ENCODE data around the gene TCTA. TPM values are rescaled to one million over a fixed set of nuclear protein-coding genes. Genes with fewer than 3 reads are reported as not detected.
"Not testable (repeated sequence)": the region's sequence is repeated elsewhere in the genome, so short reads cannot be mapped to it uniquely, and the experiment has no call there.

TCTA gene
- polyA plus RNA-seq, 3 donors, result 22.4 to 35.5 (median 26.7) TPM

- TF ChIP-seq CTCF (IDR thresholded peaks at IDR 0.05), result no peak
- Histone ChIP-seq H3K4me2 (replicated peaks; ENCODE audit: extremely low read depth, low read length, poor library complexity, severe bottlenecking) (no peak overlapping the region), H3K27me3 (ENCODE audit: control insufficient read depth in 2 of 2, insufficient read depth in 2 of 2, low read length in 2 of 2) (no peaks in the 10 kb centered on the region), H3K4me3 (replicated peaks in 1 of 3; ENCODE audit: low read depth in 2 of 3, low read length in 3 of 3) (no peak overlapping the region), H3K27ac (ENCODE audit: low read depth in 1 of 2, low read length in 2 of 2) (peak overlapping the region in 1 of 2 donors; percentile 67), H3K9ac (ENCODE audit: insufficient read depth, low read length, poor library complexity, severe bottlenecking) (no peak overlapping the region), H3K9me3 (replicated peaks in 1 of 2; ENCODE audit: control insufficient read depth in 1 of 2, insufficient read depth in 1 of 2, low read length in 2 of 2) (no peaks in the 10 kb centered on the region), H3K36me3 (replicated peaks in 1 of 2; ENCODE audit: control insufficient read depth in 1 of 2, insufficient read depth in 2 of 2, low read length in 2 of 2) (peaks cover 6 to 36% of the 10 kb centered on the region in 2 donors), H3K4me1 (ENCODE audit: control insufficient read depth in 1 of 2, insufficient read depth in 2 of 2, low read length in 2 of 2) (peaks cover 40 to 54% of the 10 kb centered on the region in 2 donors), H2AFZ (ENCODE audit: insufficient read depth, low read depth, low read length, poor library complexity, severe bottlenecking) (no peak overlapping the region), H3K79me2 (ENCODE audit: insufficient read depth, low read length) (peaks cover 100% of the 10 kb centered on the region), H4K20me1 (ENCODE audit: insufficient read depth, low read length) (peaks cover 100% of the 10 kb centered on the region)
- WGBS (ENCODE audit: insufficient coverage), result 100% methylated on average over 1 of the region's 2 CpGs
- peak overlapping the region in 6 of 7 donors; percentile 25 to 85 (median 66) for H3K27ac Mint-ChIP-seq
- H3K27me3 Mint-ChIP-seq (ENCODE audit: low read depth in 3 of 3), result peaks cover 0 to 2% (median 1%) of the 10 kb centered on the region in 3 donors
- peaks cover 0 to 2% (median 0%) of the 10 kb centered on the region in 7 donors for H3K9me3 Mint-ChIP-seq
- intact Hi-C loops (cut with micrococcal nuclease), result no loop called here
- no peak for DNase-seq
- peaks cover 38 to 61% of the 10 kb centered on the region in 2 donors for H3K36me3 Mint-ChIP-seq
- H3K4me1 Mint-ChIP-seq, result peaks cover 53% of the 10 kb centered on the region
- H3K4me3 Mint-ChIP-seq, result no peak overlapping the region
These were observed 10.5 kb upstream of the TCTA start for GRCh38 chr3:49401766-49402165.

- Histone ChIP-seq H3K9ac (ENCODE audit: insufficient read depth, low read length, poor library complexity, severe bottlenecking) (no peak overlapping the region), H3K4me3 (replicated peaks in 1 of 3; ENCODE audit: low read depth in 2 of 3, low read length in 3 of 3) (no peak overlapping the region), H2AFZ (ENCODE audit: insufficient read depth, low read depth, low read length, poor library complexity, severe bottlenecking) (no peak overlapping the region), H3K36me3 (replicated peaks in 1 of 2; ENCODE audit: control insufficient read depth in 1 of 2, insufficient read depth in 2 of 2, low read length in 2 of 2) (peaks cover 3 to 25% of the 10 kb centered on the region in 2 donors), H3K79me2 (ENCODE audit: insufficient read depth, low read length) (peaks cover 100% of the 10 kb centered on the region), H3K27ac (ENCODE audit: low read depth in 1 of 2, low read length in 2 of 2) (peak overlapping the region in 1 of 2 donors; percentile 59), H3K27me3 (ENCODE audit: control insufficient read depth in 2 of 2, insufficient read depth in 2 of 2, low read length in 2 of 2) (no peaks in the 10 kb centered on the region), H3K9me3 (replicated peaks in 1 of 2; ENCODE audit: control insufficient read depth in 1 of 2, insufficient read depth in 1 of 2, low read length in 2 of 2) (no peaks in the 10 kb centered on the region), H3K4me2 (replicated peaks; ENCODE audit: extremely low read depth, low read length, poor library complexity, severe bottlenecking) (no peak overlapping the region), H3K4me1 (ENCODE audit: control insufficient read depth in 1 of 2, insufficient read depth in 2 of 2, low read length in 2 of 2) (peaks cover 53 to 64% of the 10 kb centered on the region in 2 donors), H4K20me1 (ENCODE audit: insufficient read depth, low read length) (peaks cover 100% of the 10 kb centered on the region)
- no peak for DNase-seq
- no peaks in the 10 kb centered on the region for H3K9me3 Mint-ChIP-seq
- no peak for TF ChIP-seq CTCF (IDR thresholded peaks at IDR 0.05)
- peaks cover 0 to 2% (median 1%) of the 10 kb centered on the region in 3 donors for H3K27me3 Mint-ChIP-seq (ENCODE audit: low read depth in 3 of 3)
- peaks cover 29 to 49% of the 10 kb centered on the region in 2 donors for H3K36me3 Mint-ChIP-seq
- no peak overlapping the region for H3K4me3 Mint-ChIP-seq
- peaks cover 65% of the 10 kb centered on the region for H3K4me1 Mint-ChIP-seq
- intact Hi-C loops (cut with micrococcal nuclease), result no loop called here
- WGBS (ENCODE audit: insufficient coverage), result 100% methylated on average over 3 of the region's 5 CpGs
- H3K27ac Mint-ChIP-seq, result peak overlapping the region in 5 of 7 donors; percentile 10 to 87 (median 40)
These were observed 8.3 kb upstream of the TCTA start for GRCh38 chr3:49403891-49404290.

- Histone ChIP-seq H3K27ac (ENCODE audit: low read depth in 1 of 2, low read length in 2 of 2) (peak overlapping the region in 1 of 2 donors; percentile 72), H3K79me2 (ENCODE audit: insufficient read depth, low read length) (peaks cover 100% of the 10 kb centered on the region), H3K4me1 (ENCODE audit: control insufficient read depth in 1 of 2, insufficient read depth in 2 of 2, low read length in 2 of 2) (peaks cover 60 to 68% of the 10 kb centered on the region in 2 donors), H3K36me3 (replicated peaks in 1 of 2; ENCODE audit: control insufficient read depth in 1 of 2, insufficient read depth in 2 of 2, low read length in 2 of 2) (peaks cover 3 to 25% of the 10 kb centered on the region in 2 donors), H4K20me1 (ENCODE audit: insufficient read depth, low read length) (peaks cover 100% of the 10 kb centered on the region)
- H3K9me3 Mint-ChIP-seq; H3K27me3 Mint-ChIP-seq (ENCODE audit: low read depth in 3 of 3); H2AFZ ChIP-seq (ENCODE audit: insufficient read depth, low read depth, low read length, poor library complexity, severe bottlenecking); H3K4me3 ChIP-seq (replicated peaks in 1 of 3; ENCODE audit: low read depth in 2 of 3, low read length in 3 of 3); H3K9me3 ChIP-seq (replicated peaks in 1 of 2; ENCODE audit: control insufficient read depth in 1 of 2, insufficient read depth in 1 of 2, low read length in 2 of 2); H3K9ac ChIP-seq (ENCODE audit: insufficient read depth, low read length, poor library complexity, severe bottlenecking); H3K4me3 Mint-ChIP-seq; H3K4me2 ChIP-seq (replicated peaks; ENCODE audit: extremely low read depth, low read length, poor library complexity, severe bottlenecking); intact Hi-C loops (cut with micrococcal nuclease); H3K27me3 ChIP-seq (ENCODE audit: control insufficient read depth in 2 of 2, insufficient read depth in 2 of 2, low read length in 2 of 2); DNase-seq: not testable (repeated sequence)
- 80% methylated on average over 2 of the region's 9 CpGs for WGBS (ENCODE audit: insufficient coverage)
- H3K36me3 Mint-ChIP-seq, result peaks cover 23 to 37% of the 10 kb centered on the region in 2 donors
- peak overlapping the region in 5 of 7 donors; percentile 43 to 94 (median 88) for H3K27ac Mint-ChIP-seq
- H3K4me1 Mint-ChIP-seq, result peaks cover 68% of the 10 kb centered on the region
These were observed 6.7 kb upstream of the TCTA start for GRCh38 chr3:49405570-49405969.

Data from CD14-positive monocyte (primary cell).